Stromal cell of bone marrow (primary cell): ENCODE data around the gene GTPBP2.

ENCODE experiments used
- DNase-seq: peaks from one replicate; pipeline ENCODE4 v3.0.0-alpha.2; 2012; ENCODE audit warnings: low read depth

GTPBP2 gene

DNA sequence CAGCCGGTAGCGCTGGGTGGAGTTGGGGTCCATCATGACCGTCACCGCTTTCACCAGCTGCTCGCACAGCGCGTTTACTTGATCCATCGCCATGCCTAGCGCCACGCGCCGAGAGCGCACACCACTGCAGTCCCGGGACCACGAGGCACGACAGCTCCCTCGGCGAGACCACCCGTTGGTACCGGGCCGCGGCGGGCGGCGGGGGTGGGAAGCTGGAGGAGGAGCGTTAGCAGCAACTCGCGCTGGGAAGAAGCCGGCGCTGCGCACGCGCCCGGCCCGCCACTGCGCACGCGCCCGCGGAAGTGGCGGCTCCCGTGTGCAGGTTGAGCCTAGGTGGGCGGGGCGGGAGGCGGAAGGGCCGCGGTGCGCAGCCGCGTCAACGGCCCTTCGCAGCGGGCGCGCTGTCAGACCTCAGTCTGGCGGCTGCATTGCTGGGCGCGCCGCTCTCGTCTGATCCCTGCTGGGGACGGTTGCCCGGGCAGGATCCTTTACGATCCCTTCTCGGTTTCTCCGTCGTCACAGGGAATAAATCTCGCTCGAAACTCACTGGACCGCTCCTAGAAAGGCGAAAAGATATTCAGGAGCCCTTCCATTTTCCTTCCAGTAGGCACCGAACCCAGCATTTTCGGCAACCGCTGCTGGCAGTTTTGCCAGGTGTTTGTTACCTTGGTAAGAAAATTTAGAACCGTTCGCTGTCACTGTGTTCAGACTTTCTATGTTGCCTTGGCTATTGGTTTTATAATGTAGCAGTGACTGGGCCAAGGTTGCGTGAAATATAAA is 53.1 kb downstream of the GTPBP2 start, which contains the start of the genes POLH and XPO5:
POLH (plus strand) TSS at position 414 of the 780 bp plus-strand sequence. CDS start 6,135 bp downstream, outside the sequence.
XPO5 (minus strand) TSS at position 267 of the 780 bp plus-strand sequence; CDS start at position 93, 174 bp downstream.
- DNase-seq: peak; percentile 85

DNA sequence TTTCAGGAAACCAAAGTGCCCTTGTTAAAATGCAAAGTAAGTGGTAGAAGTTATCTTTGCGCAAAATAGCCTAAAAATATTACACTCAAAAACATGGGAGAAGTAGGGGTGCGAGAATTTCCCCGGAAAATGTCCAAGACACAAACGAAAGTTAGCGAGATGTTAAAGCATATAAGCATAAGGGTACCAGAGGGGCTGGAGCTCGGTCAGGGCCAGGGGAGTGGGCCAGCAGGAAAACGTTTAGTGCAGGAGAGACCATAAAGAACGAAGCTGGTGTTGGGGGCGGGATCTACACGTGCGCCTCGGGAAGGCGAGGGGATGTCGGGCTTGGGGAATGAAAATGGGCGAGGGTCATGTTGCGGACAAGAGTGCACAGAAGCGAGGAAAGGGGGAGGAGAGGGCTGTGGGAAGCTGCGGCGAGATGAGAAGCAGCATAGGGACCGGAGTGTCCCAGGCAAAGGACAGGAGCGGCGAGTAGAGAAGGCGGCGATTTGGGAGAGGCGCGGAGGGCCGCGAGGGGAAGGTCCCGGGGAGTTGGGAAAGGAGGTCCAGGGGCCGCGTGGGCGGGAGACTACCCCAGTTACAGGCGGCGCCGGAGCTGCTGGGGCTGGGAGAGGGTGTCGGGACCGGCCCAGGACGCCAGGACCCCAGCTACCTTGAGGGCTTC is 53.8 kb downstream of the GTPBP2 start:
- DNase-seq: no peak

DNA sequence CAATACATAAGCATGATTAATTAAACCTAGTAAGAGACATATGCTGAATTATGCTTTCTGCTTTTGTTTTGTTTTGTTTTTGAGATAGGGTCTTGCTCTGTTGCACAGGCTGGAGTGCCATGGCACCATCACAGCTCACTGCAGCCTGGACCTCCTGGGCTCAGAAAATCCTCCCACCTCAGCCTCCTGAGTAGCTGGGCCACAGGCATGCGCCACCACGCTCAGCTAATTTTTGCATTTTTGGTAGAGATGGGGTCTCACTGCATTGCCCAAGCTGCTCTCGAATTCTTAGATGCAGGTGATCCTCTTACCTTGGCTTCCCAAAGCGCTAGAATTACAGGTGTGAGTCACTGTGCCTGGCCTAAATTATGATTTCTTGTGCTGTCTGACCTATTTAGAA is 57.0 kb downstream of the GTPBP2 start:
- DNase-seq: no peak

DNA sequence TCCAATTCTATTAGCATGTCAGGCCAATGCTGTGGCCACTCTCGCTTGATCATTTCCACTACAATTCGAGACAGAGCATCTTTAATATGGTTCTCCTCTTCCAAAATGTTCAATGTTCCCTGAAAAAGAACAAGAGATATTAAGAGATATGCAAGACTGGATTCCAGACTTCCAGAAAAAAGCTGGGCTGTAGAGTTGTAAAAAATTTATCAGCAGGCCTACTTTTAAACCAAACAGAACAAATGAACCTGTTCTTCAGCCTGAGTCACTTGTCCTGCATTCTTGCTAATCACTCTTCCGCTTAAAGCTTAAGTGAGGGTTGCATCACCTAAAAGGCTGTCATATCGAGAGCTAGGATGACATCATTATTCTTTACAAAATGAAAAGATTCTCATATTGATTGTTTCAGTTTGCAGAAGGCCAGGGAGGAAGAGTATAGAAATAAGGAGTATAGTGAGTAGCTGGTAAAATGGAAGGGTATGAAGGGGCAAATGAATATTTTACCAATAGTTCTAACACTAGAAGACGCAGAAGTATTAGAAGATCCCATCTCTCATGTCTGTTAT is 58.1 kb downstream of the GTPBP2 start:
- no peak for DNase-seq
